Adrenal gland (tissue), 5 donors: ENCODE results near the gene BCL2L15.

Experiments
- CTCF ChIP-seq, 6 experiments: fragments of 450-650 bp in 4 of 6; fragments of 200-600 bp in 2 of 6; sonication (generic) in 1 of 6; IDR thresholded peaks; 1 replicate in 5 of 6; 2 replicates in 1 of 6; pipeline versions ENCODE4 v1.5.1 to v1.8.0; 2016 to 2021; ENCODE audit warnings: antibody characterized with exemption in 6 of 6, mild to moderate bottlenecking in 2 of 6, moderate library complexity in 1 of 6
- POLR2A ChIP-seq, 2 donors: fragments of 450-650 bp; IDR thresholded peaks; one replicate each; pipeline ENCODE4 v1.6.1; 2017; ENCODE audit warnings: antibody characterized with exemption in 2 of 2, mild to moderate bottlenecking in 2 of 2, moderate library complexity in 1 of 2
- donor health status: DM: no; HTN: no; CAD: no.

- no peak for TF ChIP-seq CTCF (IDR thresholded peaks at IDR 0.05)
- TF ChIP-seq POLR2A (IDR thresholded peaks at IDR 0.05), result no peak
Observed at GRCh38 chr1:113881661-113882060, 5.7 kb downstream of the BCL2L15 start.
